G401 (cell line): Measurements from ENCODE around the gene VGLL4. TPM values are rescaled to one million over a fixed set of nuclear protein-coding genes. Genes with fewer than 3 reads are reported as not detected.

Experiments used
- DNase-seq: peaks from one replicate; pipeline ENCODE4 v3.0.0-alpha.2; 2015; ENCODE audit warnings: low spot score
- in situ Hi-C: cut with HindIII; loops from 2 replicates; pipeline ENCODE4 v1.10.0; 2016; ENCODE audit warnings: low sequenced_read_pairs, mixed read lengths
- total RNA-seq: library from RNA; depleted of rRNA; stranded (reverse); fragments of >200 nt; shearing (Covaris generic); gene quantifications from 2 replicates; pipeline ENCODE4 v1.2.3, GENCODE V29; 2014

The VGLL4 gene
- total RNA-seq, 1 experiment from 2014 or later: 84.7 TPM

DNA sequence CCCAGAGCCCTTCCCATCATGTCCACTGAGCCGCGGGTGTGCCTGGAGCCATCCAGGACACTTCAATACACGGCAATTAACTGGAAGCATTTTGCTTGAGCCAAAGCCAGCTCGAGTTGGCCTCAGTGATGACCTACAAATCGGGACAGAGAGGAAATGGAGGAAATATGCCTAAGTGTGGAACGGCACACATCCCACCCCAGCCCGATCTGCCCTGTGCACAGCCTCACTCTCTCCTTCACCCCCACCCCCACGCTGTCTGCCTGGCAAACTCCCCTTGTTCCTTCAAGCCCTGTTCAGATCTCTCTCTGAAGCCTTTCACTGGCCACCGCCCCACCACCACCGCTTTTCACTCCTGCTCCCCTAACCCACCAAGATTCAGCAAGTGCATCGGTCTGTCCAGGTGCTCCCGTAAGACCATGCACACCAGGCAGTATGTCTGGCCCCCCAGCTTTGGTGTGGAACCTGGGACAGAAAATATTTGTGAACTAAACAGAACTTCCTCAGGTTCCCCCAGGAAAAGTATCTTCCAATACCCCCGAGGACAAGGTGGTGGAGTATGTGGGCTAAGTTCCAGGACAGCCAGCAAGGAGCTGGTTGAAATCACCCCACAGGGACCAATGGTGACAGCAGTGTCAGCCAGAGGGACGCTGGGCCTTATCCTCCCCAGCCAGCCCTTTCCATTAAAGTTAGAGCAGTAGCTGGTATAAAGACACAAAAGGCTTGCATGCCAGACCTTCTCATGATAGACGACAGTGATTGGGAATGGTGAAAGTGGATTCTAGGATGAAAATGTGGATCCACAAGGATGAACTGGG is 83.7 kb downstream of the VGLL4 start:
- in situ Hi-C loops: no loop called here
- DNase-seq: peak; percentile 56

DNA sequence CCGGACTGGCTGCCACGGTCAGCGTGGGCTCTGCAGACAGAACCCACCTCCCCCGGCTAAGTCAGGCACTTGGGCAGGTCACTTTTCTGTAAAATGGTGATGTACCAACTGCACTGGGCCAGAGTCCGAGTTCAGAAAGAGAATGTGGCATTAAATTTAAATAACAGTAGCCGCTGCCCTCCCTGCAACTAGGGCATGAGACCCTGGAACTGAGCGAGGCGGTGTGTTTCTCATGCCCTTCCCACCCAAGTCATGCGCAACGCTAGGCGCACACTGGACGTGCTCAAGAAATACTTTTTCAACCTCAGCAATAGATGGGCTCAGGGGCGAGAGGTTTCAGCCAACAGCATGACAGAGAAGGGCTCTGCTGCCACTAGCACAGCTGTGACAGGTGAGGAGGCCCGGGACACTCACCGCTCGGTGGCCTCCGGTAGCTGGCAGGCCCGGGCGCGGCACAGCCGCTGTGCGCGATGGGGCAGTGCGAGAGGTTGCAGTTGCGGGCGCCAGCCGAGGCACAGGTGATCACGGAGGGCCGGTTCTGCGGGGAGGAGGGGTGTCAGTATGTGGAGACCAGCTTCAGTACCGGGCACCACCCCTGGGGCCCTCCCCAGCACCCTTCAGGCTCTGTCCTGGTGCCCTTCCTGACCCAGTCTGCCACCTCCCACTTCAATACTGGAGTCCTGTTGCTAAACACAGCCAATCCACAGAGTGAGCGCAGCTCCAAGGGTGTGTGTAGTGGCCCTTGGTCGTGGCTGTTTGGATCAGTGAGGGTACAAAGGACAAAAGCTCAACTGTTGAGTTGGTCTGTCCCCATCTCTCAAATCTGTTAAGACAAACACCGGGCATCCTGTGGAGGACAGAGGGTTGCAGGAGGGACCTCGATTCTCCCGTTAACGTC is 84.5 kb downstream of the VGLL4 start:
- in situ Hi-C loops: no loop called here
- no peak for DNase-seq

DNA sequence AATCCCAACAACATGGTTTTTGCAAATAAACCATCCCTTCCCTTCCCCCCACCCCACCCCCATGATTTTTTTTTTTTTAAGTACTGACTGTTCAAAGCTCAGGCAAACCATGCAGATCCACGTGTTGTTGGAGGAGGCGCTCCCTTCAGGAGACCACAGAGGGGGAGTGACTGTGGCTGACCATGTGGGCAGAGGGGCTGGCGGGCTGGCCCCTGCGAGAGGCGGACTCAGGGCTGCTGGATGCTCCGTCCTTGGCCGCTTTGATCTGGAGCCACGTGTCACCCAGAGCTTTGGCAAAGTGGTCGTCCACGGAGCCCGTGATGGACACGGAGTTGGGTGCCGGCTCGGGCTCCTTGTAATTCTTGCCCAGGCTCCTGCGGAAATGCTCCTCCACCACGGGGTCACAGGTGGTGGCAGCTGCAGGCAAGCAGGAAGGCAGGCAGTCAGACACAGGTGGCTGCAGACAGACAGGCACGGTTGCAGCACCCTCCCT is 85.3 kb downstream of the VGLL4 start:
- in situ Hi-C loops: no loop called here
- no peak for DNase-seq

DNA sequence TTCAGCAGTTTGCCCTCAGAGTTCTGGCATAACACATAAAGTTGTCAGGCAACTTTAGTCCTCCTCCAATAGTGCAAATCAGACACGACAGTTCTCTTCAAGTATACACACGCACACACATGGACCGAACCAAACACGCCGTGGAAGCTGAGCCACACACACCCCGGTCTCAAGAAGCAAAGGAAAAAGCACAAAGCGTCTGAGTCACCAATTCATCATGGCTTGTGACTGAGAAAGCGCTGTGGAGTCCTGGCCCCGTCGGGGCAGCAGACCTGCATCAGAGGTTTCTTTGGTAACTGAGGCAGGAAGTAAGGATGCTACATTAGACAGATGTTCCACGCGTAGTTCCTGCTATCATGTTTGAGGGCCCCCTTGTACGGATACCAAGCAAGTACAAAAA is 85.7 kb downstream of the VGLL4 start:
- DNase-seq: no peak
- in situ Hi-C loops: no loop called here

DNA sequence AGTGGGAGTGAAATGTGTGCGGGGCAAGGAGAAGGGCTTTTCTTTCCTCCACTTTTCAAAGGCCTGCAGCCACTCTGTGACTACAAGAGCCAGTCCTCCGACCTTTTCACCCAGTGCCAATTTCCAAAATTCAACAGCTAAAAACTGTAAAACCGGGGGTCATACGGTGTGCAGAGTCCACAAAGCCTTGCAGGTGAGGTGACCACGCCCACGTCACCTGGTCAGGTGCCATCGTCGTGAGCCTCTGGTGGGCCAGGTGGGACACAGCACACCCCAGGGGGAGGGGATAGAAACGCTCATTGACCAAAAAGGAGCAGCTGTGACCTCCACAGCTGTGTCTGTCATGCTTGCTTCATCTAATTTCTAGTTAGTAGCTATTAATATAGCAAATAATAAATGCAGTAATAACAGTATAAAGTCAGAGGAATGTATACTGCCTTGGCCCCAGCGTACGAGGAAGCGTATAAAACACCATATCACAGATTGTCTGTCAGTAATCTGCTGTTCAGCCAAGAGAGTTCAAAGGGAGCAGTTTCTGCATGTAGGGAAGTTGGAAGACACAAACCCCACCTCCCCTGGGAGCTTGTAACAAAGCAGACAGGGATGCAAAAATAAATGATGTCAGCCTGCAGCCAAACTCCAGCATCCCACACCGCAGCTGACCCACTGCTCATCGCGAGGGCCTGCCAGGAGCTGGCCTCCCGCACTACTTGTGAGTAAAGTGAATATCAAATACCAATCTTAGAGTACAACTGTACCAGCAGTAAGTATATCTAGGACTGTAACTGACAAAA is 86.7 kb downstream of the VGLL4 start:
- peak; percentile 34 for DNase-seq
- in situ Hi-C loops: no loop called here

DNA sequence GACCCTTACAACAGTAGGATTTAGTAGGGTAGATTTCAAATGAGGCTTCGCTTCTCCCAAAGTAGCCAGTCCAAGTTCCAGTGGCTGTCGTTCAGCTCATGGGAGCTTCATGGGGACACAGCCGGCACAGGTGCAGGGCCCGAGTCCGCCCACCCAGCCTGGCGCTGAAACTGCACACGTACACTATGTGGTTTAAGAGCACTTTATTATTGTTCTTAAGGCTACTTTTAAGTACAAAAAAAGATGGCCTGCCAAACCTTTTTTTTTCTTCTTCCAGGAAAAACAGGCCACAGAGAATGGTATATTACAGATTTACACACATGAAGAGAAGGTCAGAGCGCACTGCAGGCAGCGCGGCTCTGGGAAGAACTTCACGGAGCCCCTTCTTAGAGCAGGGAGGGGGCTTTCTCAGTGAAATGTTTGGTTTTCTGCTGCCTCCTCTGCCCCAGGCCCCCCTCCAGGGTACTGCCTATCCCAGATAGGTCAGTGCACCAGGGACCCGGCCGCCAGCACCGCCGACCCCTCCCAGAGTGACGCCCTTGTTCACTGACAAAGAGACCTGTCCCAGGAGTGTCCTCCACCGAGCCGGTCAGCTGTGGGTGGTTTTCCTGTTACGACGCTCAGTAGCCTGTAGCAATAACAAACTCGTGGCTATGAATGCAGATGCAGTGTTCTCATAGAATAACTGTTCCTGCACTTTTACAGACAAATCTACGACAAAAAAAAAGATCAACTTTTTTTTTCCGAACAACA is 87.7 kb downstream of the VGLL4 start:
- in situ Hi-C loops: no loop called here
- DNase-seq: no peak

DNA sequence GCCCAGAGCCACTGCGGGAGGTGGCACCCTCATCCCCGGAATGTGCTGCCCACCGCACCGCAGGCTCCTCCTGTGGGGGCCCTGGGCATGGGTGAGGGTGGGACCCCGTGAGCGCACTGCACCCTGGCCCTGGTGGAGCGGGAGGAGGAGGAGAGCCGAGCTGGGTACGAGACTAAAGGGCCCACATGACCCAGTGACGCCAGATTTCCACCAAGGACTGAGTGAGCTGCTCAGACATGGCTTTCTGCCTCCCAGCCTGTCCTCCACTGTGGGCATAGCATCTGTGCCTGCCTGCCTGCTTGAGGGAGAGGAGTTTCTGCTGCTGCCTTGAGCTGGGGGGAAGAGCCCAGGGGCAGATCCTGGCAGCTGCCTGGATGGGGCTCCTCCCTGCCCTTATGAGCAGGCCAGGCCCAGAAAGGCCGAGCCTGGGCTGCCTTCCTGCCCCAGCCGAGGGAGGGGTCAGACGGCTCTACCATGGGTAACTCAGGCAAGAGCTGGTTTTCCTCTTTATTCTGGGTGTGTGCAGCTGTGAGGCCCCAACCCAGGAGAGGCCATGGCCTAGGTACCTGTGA is 88.4 kb downstream of the VGLL4 start:
- no peak for DNase-seq

DNA sequence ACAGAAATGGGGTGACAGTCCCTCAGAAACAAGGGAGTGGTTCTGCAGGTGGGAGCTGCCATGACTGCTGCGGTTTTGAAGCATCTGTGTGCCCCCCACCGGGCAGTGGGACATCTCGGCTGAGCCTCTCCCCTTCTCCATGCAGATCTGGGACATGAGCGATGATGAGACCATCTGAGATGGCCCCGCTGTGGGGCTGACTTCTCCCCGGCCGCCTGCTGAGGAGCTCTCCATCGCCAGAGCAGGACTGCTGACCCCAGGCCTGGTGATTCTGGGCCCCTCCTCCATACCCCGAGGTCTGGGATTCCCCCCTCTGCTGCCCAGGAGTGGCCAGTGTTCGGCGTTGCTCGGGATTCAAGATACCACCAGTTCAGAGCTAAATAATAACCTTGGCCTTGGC is 89.0 kb downstream of the VGLL4 start:
- in situ Hi-C loops: no loop called here
- no peak for DNase-seq

More for the DNA sequence above, 88.4 kb downstream of the VGLL4 start:
- in situ Hi-C loops: no loop called here

DNA sequence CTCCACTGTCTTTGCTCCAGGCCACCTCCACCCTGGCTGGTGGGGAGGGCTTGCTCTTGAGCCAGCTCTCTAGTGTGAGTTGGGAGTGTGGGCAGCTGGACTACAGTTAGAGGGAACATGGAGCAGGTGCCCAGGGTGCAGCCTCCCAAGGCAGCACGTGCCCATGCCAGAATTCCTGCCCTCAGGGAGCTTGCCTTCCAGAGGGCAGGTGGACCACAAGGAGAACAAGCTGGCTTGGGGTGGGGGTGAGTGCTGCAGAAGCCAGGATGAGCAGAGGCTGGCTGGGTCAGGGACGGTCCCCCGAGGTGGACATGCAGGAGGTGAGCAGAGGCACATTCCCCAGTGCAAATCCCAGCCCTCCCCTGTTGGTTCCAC is 89.5 kb downstream of the VGLL4 start:
- no peak for DNase-seq

DNA sequence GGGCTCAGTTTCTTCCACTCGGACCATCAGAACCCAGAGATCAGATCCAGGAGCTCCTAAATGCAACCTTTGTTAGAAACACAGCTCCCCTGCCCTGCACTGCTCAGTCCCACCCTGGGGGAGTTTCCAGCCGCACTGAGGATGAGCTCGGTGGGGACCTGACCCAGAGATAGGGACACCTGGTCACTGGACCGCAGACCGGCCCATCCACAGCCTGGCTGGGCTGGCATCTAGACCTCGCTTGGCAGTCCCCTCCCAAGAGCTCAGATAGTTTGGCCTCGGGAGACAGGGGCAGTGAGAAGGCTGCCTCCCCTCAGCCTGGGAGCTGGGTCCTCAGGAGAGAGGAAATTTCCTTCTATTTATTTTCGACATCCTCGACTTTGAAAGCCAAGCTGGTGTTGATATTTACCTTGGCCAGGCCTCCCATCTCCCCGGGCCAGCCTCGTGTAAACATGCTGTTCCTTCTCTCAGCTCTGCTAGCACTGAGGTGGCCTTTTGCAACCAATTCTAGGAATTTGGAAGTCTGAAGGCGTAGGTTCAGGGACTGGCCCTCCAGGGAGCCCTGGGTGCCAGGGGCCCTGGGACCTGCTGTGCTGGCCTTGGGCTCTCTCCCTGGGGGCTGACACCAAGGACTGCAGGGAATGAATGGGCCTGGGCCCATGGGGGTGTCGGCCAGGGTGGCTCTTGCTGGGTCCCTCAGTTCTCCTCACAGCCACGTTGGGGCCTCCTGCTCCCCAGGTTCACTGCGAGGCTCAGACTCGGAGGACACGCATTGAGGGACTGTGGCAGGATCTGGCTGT is 90.1 kb downstream of the VGLL4 start:
- DNase-seq: no peak
- in situ Hi-C loops: no loop called here

More for the DNA sequence above, 89.5 kb downstream of the VGLL4 start:
- in situ Hi-C loops: no loop called here

DNA sequence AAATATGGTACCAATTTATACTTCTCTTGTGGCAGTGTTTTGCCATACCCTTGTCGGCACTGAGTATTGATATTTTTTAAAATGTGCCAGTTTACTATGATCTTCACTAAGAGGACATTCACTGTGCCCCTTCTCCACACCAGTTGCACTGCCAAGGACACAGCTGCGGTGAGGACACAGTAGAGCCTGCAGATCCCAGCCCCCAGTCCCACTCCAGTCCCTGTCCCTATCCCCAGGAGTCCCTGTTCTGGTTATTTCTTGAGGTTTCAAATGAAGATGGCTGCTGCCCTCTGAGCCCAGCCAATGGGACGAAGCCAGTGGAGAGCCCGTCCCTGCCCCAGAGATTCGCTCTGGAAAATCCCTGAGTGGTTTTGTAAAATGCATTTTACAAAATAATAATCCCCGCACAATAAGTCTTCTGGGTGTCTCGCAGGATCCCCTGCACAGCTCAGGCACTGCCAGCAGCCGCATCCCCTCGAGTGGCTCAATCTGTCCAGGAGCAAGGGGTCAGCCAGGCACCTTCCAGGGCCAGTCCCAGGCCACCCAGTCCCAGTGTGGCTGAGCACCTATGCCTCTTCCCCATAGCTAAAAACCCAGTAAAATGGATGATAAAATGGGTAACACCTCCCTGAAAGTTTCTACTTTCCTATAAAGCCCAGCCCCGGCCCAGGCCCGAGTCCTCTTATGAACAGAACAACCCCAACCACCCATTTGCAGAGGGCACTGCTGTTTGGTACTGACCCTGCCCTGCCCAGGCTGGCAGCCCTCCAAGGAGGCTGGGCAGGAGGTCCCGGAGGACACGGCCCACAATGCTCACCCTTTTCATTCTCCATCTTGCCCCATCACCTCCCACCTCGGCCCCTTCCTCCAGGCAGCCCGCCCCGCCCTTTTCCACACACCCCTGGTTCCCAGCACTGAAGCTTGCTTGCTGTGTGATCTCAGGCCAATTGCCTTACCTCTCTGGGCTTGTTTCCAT is 91.1 kb downstream of the VGLL4 start:
- no peak for DNase-seq
- in situ Hi-C loops: no loop called here

DNA sequence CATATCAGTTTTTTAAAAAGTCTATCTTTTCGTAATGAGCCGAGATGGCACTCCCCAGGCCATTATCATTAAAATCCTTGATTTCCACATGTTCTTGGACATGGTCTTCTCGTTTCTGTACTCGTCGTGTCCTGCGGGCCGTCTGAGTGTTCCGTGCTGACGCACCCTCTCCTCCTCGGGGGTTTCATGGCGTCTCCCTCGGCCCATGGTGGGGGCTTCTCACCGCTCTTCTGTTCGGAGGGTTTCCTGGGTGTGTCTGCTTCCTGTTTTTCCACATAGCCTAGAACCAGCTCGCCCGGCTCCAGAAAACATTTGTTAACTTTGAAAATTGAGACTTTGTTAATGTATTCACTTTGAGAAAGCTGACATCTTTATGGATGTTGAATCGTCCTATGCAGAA is 92.7 kb downstream of the VGLL4 start:
- DNase-seq: no peak
- in situ Hi-C loops: no loop called here

DNA sequence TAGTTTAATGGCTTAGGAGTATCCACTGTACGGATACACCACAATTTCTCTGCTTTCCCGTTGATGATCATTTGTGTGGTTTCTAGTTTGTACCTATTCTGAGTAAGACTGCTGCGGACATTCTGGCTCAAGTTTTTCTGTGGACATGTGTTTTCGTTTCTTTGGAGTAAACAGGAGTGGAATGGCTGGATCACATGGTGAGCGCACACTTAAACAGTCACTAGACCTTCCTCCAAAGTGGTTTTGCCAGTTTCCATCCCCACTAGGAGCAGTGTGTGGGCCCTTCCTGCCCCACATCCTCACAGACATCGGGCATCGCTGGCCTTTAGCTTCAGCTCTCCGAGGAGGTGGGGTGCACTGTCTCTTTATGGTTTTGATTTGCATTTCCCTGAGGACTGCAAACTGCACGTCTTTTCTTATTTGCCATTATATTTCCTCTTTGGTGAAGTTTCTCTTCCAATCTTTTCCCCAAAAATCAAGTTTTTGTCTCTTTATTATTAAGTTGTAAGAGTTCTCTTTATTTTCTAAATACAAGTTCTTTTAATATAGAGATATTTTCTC is 94.1 kb downstream of the VGLL4 start:
- in situ Hi-C loops: no loop called here
- no peak for DNase-seq

DNA sequence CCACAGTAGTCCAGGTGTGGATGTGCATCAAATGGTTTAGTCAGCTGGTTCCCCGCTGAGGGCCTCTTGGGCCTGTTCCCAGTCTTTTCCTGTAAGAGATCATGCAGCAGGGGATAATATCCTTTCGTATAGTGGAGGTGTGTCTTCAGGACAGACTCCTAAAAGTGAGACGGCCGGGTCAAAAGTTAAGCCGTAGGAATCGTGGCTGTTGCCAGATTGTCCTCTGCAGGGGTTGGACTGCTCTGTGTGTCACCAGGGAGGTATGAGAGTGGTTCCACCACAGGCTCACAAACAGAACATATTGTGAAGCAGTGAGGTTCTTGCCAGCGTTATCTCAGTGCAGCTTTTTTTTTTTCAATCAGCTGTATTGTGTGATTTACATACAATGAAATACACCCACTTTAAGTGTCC is 95.0 kb downstream of the VGLL4 start:
- peak; percentile 71 for DNase-seq
- in situ Hi-C loops: no loop called here

DNA sequence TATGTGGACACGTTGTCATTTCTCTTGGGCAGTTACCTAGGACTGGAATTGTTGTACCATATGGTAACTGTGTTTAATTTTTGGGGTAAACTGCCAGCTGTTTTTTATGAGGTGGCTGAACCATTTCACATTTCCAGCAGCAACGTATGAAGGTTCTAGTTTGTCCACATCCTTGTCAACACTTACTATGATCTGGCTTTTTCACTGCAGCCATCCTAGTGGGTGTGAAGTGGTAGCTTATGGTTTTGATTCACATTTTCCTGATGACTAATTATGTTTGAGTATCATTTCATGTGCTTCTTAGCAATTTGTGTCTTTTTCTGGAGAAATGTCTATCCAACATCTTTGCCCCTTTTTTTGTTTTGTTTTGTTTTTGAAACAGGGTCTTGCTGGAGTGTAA is 96.2 kb downstream of the VGLL4 start:
- no peak for DNase-seq
- in situ Hi-C loops: no loop called here

DNA sequence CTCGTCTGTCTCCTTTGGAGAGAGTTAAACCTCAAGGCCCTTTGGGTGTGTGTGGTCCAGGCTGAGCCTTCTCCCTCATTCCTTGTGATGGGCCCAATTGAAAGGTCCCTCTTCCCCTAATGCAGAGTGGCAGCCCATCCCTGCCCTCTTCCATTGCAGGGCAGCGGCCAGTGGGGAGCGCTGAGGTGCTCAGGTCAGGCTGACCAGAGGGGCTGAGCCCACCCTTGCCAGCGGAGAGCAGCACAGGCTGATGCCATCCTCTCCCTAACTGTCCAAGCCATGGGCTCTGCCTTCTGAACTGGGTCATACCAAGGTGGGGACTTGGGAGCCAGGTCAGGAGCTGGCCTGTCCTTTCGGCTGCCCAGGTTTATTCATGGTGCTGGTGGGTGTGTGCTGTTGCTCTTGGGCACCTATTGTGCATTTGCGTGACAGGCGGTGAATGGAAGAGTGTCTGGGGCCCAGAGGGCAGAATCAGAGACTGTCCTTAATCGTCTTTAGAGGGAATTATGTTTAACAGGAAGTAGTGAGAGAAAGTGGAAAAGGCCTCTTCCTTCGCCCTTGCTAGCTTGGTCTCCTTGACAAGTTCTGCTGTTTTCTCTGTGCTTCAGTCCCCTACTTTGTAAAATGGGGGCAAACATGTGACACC is 96.9 kb downstream of the VGLL4 start:
- DNase-seq: no peak
- in situ Hi-C loops: no loop called here
